Activated naive CD8-positive, alpha-beta T cell treated with anti-CD3 and anti-CD28 coated beads, Interleukin-2, amount 50 U/mL, for 24 hours (primary cell): ENCODE results near the gene P2RX6.
"Not testable (repeated sequence)": the region's sequence is repeated elsewhere in the genome, so short reads cannot be mapped to it uniquely, and the experiment has no call there.

Experiments used
- ATAC-seq: fragments of 150-1000 bp; cut with Tn5 transposase; one replicate; pipeline ENCODE4 v1.10.0; 2021
- DNase-seq: peaks from one replicate; pipeline ENCODE4 v3.0.0; 2021
- H3K27ac Mint-ChIP-seq: one replicate; pipeline ENCODE4 v1.8.0; 2021; ENCODE audit warnings: mild to moderate bottlenecking, mixed read lengths
- H3K27me3 Mint-ChIP-seq: one replicate; pipeline ENCODE4 v1.8.0; 2021; ENCODE audit warnings: mixed read lengths
- H3K36me3 Mint-ChIP-seq: one replicate; pipeline ENCODE4 v1.8.0; 2021; ENCODE audit warnings: low read depth, mixed read lengths
- H3K4me1 Mint-ChIP-seq: one replicate; pipeline ENCODE4 v1.8.0; 2021; ENCODE audit warnings: mixed read lengths
- H3K4me3 Mint-ChIP-seq: one replicate; pipeline ENCODE4 v1.8.0; 2021; ENCODE audit warnings: mild to moderate bottlenecking, moderate library complexity, mixed read lengths
- H3K9me3 Mint-ChIP-seq: one replicate; pipeline ENCODE4 v1.8.0; 2021; ENCODE audit warnings: mixed read lengths

The P2RX6 gene

GRCh38 chr22:21026783-21027692, 12.1 kb downstream of the P2RX6 start:
- ATAC-seq (no peak), DNase-seq (no peak)
- peaks cover 8% of the 10 kb centered on the region for H3K4me1 Mint-ChIP-seq
- peaks cover 22% of the 10 kb centered on the region for H3K27me3 Mint-ChIP-seq
- H3K4me3 Mint-ChIP-seq: no peak overlapping the region
- no peaks in the 10 kb centered on the region for H3K9me3 Mint-ChIP-seq
- no peaks in the 10 kb centered on the region for H3K36me3 Mint-ChIP-seq
- no peak overlapping the region for H3K27ac Mint-ChIP-seq

GRCh38 chr22:21028277-21029251, 13.6 kb downstream of the P2RX6 start:
- Mint-ChIP-seq H3K27me3 (peaks cover 22% of the 10 kb centered on the region), H3K27ac (no peak overlapping the region), H3K4me3 (no peak overlapping the region), H3K4me1 (peaks cover 8% of the 10 kb centered on the region), H3K36me3 (no peaks in the 10 kb centered on the region), H3K9me3 (no peaks in the 10 kb centered on the region)
- no peak for ATAC-seq
- DNase-seq: no peak

- no peak for ATAC-seq
- no peaks in the 10 kb centered on the region for H3K9me3 Mint-ChIP-seq
- H3K36me3 Mint-ChIP-seq: no peaks in the 10 kb centered on the region
- no peak overlapping the region for H3K4me3 Mint-ChIP-seq
- H3K27me3 Mint-ChIP-seq: peaks cover 24% of the 10 kb centered on the region
- H3K27ac Mint-ChIP-seq: no peak overlapping the region
- no peak for DNase-seq
- peaks cover 10% of the 10 kb centered on the region for H3K4me1 Mint-ChIP-seq
These were observed 14.6 kb downstream of the P2RX6 start for GRCh38 chr22:21029486-21030025.

DNA sequence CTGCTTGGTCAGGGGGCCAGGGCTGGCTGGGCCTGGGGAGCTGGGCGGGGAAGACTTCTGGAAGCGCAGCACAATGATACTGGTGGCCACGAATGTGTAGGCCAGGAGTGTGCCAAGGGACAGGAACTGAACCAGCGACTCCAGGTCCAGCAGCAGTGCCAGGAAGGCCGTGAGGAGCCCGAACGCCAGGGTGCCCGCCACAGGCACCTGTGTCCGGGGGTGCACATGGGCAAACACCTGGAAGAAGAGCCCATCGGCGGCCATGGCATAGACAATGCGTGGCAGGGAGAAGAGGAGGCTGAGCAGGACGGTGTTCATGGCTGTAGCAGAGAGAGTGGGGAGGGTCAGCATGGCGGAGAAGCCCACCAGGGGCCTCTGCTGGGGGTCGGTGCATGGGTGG, 15.1 kb downstream of the P2RX6 start:
- Mint-ChIP-seq H3K36me3 (no peaks in the 10 kb centered on the region), H3K27ac (no peak overlapping the region), H3K27me3 (peaks cover 26% of the 10 kb centered on the region), H3K4me3 (no peak overlapping the region), H3K9me3 (no peaks in the 10 kb centered on the region), H3K4me1 (peaks cover 9% of the 10 kb centered on the region)
- ATAC-seq: no peak
- DNase-seq: no peak

DNA sequence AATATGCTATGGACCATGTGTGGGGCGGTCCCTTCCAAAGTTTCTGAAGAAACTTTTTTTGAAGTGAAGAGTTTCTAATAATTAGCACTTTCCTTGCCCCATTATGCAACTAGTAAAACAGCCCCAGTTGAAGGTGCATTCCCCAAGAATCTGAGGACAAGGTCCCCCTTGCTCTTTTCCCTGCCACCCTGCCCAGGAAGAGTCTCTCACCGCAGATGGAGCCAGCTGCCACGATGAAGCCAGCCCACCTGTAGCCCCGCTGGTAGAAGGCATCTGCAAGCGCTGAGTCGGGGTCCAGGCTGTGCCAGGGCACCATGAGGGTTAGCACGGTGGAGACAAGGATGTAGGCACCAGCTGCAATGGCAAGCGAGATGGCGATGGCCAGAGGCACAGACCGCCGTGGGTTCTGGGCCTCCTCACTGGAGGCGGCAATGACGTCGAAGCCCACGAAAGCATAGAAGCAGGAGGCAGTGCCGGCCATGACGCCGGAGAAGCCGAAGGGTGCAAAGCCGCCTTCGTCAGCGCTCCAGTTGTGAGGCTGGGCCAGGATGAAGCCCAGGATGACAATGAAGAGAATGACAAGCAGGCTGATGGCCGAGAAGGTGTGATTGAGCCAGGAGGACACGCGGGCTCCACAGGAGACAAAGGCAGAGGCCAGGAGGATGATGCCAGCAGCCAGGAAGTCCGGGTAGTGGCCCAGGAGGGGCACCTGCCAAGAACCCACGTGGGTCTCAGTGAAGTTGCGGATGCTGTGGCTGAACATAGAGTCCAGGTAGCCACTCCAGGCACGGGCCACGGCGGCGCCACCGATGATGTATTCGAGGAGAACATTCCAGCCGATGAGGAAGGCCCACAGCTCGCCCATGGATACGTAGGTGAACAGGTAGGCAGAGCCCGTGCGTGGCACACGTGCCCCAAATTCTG, 15.9 kb downstream of the P2RX6 start:
- Mint-ChIP-seq H3K4me3 (no peak overlapping the region), H3K36me3 (no peaks in the 10 kb centered on the region), H3K27me3 (peaks cover 26% of the 10 kb centered on the region), H3K9me3 (no peaks in the 10 kb centered on the region), H3K4me1 (peaks cover 3% of the 10 kb centered on the region), H3K27ac (no peak overlapping the region)
- no peak for ATAC-seq
- no peak for DNase-seq

DNA sequence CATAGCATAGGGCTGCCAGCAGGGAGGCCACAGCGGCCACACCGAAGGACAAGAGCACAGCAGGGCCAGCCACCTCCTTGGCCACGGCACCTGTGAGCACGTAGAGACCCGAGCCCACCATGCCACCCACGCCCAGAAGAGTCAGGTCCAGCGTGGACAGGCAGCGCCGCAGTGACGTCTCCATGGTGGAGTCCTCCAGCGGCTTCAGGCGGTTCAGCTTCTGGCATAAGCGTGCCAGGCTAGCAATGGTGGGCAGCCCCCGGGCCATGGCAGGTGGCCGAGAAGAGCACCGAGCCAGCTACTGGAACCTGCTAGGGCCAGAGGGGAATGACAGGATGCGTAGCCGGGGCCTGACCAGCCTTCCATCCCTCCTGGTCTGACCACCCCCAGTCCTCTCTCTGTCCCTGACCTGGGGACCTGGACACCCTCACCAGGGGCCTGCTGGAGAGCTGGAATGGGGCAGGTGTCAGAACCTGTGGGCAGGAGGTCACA, 16.6 kb downstream of the P2RX6 start:
- Mint-ChIP-seq H3K36me3 (no peaks in the 10 kb centered on the region), H3K27ac (no peak overlapping the region), H3K27me3 (peaks cover 26% of the 10 kb centered on the region), H3K9me3 (no peaks in the 10 kb centered on the region), H3K4me1 (peaks cover 3% of the 10 kb centered on the region), H3K4me3 (no peak overlapping the region)
- DNase-seq: no peak
- ATAC-seq: no peak

DNA sequence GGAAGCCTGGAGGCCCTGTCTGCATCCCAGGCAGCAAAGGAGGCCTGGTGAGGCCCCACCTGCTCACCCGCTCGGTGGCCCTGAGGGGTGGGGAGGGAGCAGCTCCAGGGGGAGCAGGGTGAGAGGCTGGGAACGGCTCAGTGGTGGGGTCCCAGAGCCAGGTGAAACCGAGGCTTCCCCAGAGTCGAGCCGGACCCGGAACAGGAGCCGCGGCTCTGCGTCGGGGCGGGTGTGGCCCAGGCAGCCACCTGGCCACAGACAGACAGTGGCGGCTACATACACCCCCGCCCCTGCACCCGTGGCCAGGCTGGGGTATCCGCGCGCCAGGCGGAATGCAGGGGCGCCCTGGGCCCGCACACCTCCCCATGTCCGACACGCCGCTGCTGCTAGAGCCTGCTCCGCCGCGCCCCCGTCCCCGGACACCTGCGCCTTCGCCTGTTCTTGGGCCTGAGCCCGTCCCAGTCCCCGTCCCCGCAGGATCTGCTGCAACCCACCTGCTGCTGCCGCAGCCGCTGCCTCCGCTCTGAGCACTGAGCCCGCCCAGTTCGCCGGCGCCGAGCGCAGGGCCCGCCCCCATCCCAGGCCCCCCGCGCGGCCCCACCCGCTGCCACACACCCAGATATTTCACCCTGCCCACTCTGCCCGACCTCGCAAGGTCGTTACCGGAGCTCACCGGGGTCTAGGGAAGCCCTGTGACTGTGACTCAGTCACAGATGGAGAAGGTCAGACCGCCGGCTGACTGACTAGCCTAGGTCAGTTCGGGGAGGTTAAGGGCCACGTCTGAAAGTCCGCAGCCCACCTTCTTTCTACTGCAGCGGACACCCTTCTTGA, 17.3 kb downstream of the P2RX6 start, which contains the start of gene SLC7A4:
Gene SLC7A4 (minus strand): TSS at position 525 of the 831 bp plus-strand sequence. CDS start 749 bp downstream, outside the sequence.
- ATAC-seq (peak; percentile 17), DNase-seq (no peak)
- Mint-ChIP-seq H3K27ac (no peak within 1 kb of the TSS), H3K27me3 (peaks cover 26% of the 10 kb centered on the region), H3K36me3 (no peaks in the 10 kb centered on the region), H3K9me3 (no peaks in the 10 kb centered on the region), H3K4me3 (no peak within 1 kb of the TSS), H3K4me1 (peaks cover 3% of the 10 kb centered on the region)

DNA sequence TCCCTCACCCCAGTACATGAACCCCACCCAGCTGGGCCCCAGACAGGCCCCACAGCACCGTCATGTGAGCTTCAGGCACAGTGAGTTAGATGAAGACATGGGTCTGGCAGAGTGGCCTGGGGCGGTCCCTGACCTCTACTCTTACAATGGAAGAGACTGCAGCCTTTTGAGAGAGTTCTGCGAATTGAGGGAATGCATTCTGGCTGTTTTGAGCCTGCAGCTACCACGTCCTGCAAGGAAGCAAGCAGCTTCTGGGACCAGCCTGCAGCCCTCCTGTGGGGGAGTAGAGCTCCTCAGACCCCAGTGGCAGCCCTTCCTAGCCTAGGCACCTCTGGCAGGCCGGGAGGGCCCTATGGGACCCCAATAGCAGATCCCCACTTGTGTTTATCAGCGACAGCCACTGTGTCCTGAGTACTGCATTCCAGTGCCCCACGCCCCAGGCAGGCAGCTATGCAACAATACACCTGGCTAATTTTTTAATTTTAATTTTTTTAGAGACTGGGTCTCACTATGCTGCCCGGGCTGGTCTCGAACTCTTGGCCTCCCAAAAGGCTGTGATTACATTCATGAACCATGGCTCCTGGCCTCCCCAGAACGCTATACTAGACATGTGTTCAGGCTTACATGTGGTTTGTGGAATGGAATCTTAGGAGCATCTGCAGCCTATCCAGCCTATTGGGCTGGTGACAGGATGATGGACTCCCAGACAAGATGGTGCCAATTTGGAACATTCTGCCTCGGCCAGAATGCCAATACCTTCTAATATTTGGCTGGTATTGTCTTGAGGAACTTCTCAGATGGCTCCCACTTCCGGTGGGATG, 18.1 kb downstream of the P2RX6 start:
- Mint-ChIP-seq H3K36me3 (no peaks in the 10 kb centered on the region), H3K9me3 (no peaks in the 10 kb centered on the region), H3K4me1 (peaks cover 3% of the 10 kb centered on the region), H3K27ac (no peak overlapping the region), H3K27me3 (peaks cover 26% of the 10 kb centered on the region), H3K4me3 (no peak overlapping the region)
- ATAC-seq (no peak), DNase-seq (no peak)

- Mint-ChIP-seq H3K27ac (no peak overlapping the region), H3K4me3 (no peak overlapping the region), H3K27me3 (peaks cover 26% of the 10 kb centered on the region), H3K4me1 (peaks cover 3% of the 10 kb centered on the region), H3K9me3 (no peaks in the 10 kb centered on the region), H3K36me3 (no peaks in the 10 kb centered on the region)
- DNase-seq (no peak), ATAC-seq (no peak)
These were observed 18.9 kb downstream of the P2RX6 start for GRCh38 chr22:21033895-21034294.

- Mint-ChIP-seq H3K27me3 (peaks cover 19% of the 10 kb centered on the region), H3K9me3 (no peaks in the 10 kb centered on the region), H3K4me3 (no peak overlapping the region), H3K4me1 (peaks cover 3% of the 10 kb centered on the region), H3K36me3 (no peaks in the 10 kb centered on the region), H3K27ac (no peak overlapping the region)
- ATAC-seq (no peak), DNase-seq (no peak)
These were observed 20.0 kb downstream of the P2RX6 start for GRCh38 chr22:21034989-21035388.

DNA sequence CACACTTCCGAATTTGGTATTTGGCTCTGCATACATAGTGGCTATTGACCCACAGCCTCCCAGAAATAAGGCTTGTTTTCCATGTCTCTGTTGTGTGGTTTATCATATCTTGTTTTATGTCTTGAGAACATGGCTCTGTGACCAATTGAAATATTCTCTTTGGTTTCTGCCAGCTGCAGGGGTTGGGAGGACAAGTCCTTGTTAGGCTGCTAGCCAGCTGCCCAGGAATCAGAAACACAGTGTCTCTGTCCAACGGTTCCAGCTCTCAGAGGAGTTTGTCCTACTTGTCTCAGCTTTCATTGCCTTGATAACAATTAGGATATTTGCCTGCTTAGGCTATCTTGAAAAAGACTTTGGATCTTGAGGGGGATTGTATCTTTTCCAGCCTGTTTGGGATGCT, 23.4 kb downstream of the P2RX6 start:
- no peak for ATAC-seq

GRCh38 chr22:21039158-21039557, 24.2 kb downstream of the P2RX6 start:
- ATAC-seq, H3K9me3 Mint-ChIP-seq, H3K36me3 Mint-ChIP-seq, DNase-seq, H3K4me3 Mint-ChIP-seq, H3K4me1 Mint-ChIP-seq, H3K27ac Mint-ChIP-seq: not testable (repeated sequence)
- H3K27me3 Mint-ChIP-seq: peaks cover 15% of the 10 kb centered on the region

More for the DNA sequence above, 23.4 kb downstream of the P2RX6 start:
- Mint-ChIP-seq H3K27me3 (peaks cover 11% of the 10 kb centered on the region), H3K9me3 (no peaks in the 10 kb centered on the region), H3K4me1 (peaks cover 9% of the 10 kb centered on the region), H3K36me3 (no peaks in the 10 kb centered on the region), H3K27ac (no peak overlapping the region), H3K4me3 (no peak overlapping the region)
- no peak for DNase-seq
